KOPT-K1 (cell line): ENCODE data around the gene TDP2.
"Not testable (repeated sequence)": the region's sequence is repeated elsewhere in the genome, so short reads cannot be mapped to it uniquely, and the experiment has no call there.

Experiments
- H3K27ac ChIP-seq: fragments of 200-600 bp; sonication (generic); 2 replicates; pipeline ENCODE4 v1.5.1; 2016; ENCODE audit warnings: antibody characterized with exemption, mild to moderate bottlenecking, low read depth, low read length; ENCODE audit not compliant: poor library complexity, severe bottlenecking
- H3K36me3 ChIP-seq: fragments of 200-600 bp; sonication (generic); 2 replicates; pipeline ENCODE4 v1.5.1; 2017; ENCODE audit warnings: antibody characterized with exemption, mild to moderate bottlenecking, low read length, moderate library complexity; ENCODE audit not compliant: insufficient read depth
- H3K9me3 ChIP-seq: fragments of 200-600 bp; sonication (generic); 2 replicates; pipeline ENCODE4 v1.5.1; 2017; ENCODE audit warnings: antibody characterized with exemption, low read length, mild to moderate bottlenecking; ENCODE audit not compliant: insufficient read depth, poor library complexity, severe bottlenecking

The TDP2 gene

DNA sequence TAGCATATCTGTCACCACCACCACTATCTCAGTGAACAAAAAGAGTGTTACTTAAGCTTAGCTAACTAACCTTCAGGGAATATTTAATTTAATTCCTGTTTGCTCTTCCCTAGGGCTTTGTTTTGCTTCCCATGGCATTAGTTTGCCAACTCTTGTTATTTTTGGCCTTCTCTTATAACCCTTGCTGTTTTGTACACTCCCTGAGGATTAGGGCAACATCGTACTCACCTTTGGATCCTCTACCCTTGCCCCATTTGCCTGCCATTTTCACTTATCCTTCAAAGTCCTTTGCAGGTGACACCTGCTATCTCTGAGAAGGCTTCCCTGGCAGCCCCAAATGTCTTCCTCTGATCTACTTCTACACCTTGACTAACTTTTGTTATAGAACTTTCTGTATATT lies 23.9 kb upstream of the TDP2 start:
- H3K36me3 ChIP-seq, result no peaks in the 10 kb centered on the region
- H3K27ac ChIP-seq, result no peak overlapping the region
- H3K9me3 ChIP-seq, result no peaks in the 10 kb centered on the region

DNA sequence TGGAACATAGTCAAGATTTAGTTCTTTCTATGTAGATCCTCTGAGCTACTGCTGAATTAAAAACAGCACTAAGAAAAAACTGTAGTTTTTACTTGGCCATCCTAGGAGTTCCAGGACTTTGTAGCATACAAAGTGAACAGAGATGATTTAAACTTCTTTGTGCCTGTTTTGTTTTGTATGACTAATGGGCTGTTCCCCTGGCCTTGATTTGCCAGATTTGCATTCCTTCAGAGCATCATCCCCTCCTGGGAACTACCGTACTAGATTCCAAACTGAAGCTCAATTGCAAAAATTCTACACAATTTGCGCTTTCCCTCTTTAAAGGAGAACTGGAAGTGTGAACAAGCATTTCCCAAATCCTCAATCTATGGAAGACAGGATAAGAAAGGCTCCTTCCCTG lies 23.3 kb upstream of the TDP2 start:
- Histone ChIP-seq H3K27ac (no peak overlapping the region), H3K9me3 (no peaks in the 10 kb centered on the region), H3K36me3 (no peaks in the 10 kb centered on the region)

DNA sequence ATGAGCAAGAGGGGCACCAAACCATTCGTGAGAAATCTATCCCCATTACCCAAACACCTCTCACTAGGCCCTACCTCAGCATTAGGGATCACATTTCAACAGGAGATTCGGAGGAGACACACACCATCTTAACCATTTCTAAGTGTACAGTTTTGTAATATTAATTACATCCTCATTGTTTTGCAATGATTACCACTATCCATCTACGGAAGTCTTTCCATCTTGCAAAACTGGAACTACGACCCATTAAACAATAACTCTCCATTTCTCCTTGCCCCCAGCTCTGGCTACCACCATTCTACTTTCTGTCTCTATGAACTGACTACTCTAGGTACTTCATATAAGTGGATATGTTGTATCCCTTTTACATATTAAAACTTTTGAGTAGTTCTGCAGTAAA lies 20.2 kb upstream of the TDP2 start:
- H3K9me3 ChIP-seq, result no peaks in the 10 kb centered on the region
- H3K36me3 ChIP-seq, result no peaks in the 10 kb centered on the region
- no peak overlapping the region for H3K27ac ChIP-seq

DNA sequence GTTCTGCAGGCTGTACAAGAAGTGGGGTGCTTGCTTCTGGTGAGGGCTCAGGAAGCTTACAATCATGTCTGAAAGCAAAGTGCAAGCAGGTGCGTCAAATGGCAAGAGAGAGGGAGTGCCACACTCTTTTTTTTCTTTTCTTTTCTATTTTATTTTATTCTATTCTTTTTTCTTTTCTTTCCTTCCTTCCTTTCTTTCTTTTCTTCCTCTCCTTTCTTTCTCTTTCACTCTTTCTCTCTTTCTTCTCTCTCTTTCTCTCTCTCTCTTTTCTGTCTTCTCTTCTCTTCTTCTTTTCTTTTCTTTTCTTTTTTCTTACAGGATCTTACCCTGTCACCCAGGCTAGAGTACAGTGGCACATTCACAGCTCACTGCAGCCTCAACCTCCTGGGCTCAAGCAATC lies 19.7 kb upstream of the TDP2 start:
- Histone ChIP-seq H3K9me3 (no peaks in the 10 kb centered on the region), H3K27ac (no peak overlapping the region), H3K36me3 (no peaks in the 10 kb centered on the region)

DNA sequence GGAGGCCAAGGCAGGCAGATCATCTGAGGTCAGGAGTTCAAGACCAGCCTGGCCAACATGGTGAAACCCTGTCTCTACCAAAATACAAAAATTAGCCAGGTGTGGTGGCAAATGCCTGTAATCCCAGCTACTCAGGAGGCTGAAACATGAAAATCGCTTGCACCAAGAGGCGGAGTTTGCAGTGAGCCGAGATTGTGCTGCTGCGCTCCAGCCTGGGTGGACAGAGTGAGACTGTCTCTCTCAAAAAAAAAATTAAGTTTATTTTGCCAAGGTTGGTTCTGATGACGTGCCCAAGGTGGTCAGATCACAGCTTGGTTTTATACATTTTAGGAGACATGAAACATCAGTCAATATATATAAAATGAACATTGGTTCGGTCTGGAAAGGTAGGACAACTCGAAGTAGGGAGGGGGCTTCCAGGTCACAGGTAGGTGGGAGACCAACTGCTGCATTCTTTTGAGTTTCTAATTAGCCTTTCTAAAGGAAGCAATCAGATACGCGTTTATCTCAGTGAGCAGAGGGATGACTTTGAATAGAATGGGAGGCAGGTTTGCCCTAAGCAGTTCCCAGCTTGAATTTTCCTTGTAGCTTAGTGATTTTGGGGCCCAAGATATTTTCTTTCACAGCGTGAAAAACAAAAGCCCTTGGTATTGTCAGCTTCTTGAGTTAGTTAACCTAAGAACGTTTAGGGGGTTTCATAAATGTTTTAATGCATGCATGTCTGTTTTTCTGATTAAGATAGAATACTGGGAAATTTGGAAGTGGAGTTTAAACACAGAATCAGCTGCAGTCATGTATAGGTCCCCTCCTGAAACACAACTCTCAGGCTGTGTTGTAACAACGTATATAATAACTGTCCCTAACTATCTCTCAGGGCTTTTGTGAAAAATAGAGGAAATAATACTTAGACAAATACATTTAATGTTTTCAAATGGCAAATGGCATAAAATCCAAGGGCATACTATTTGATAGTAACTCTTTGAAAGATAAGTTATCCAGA lies 16.9 kb upstream of the TDP2 start:
- Histone ChIP-seq H3K9me3 (no peaks in the 10 kb centered on the region), H3K27ac (no peak overlapping the region)

DNA sequence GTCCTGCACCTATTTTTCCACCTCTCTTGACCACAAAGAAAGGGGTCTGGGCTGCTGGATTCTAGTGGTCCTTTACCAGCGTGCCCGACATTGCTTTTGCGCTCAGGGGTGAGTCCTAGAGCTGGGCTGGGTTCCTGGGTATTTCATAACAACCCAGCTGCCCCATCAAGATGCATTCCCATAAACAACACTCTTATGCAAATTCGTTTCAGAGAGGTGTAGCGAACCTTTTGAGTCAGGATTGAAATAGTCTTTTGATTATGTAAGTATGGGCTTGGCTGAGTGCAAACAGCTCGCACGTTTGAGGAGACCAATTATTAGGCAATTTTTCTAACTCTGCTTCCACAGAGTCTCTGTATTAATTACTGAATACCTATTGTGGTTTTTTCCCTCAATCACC lies 13.9 kb upstream of the TDP2 start:
- Histone ChIP-seq H3K27ac (no peak overlapping the region), H3K36me3 (no peaks in the 10 kb centered on the region), H3K9me3 (no peaks in the 10 kb centered on the region)

More for the DNA sequence above, 16.9 kb upstream of the TDP2 start:
- no peaks in the 10 kb centered on the region for H3K36me3 ChIP-seq

DNA sequence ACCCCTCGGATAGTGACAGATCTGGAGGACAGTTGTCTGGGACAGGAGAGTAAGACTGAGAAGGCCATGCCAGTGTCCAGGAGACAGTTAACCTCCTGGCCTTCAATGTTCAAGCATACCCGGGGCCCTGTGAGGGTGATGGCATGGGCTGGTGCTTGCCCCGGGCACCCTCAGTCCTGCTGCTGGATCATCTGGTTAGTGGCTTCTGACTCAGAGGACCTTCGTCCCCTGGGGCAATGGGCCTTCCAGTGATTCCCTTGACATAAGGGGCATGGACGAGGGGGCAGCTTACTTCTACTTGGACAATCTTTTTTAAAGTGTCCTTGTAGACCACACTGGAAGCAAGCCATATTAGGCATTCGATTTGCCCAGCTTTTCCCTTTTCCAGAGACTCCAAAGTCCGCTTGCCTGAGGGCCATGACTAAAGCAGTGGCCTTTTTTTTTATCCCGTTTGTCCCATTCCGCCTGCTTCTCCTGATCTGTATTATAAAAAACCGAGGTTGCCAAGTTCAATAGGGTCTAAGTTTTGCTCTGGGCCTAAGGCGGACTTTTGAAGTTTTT lies 12.2 kb upstream of the TDP2 start:
- H3K36me3 ChIP-seq, H3K9me3 ChIP-seq, H3K27ac ChIP-seq: not testable (repeated sequence)

DNA sequence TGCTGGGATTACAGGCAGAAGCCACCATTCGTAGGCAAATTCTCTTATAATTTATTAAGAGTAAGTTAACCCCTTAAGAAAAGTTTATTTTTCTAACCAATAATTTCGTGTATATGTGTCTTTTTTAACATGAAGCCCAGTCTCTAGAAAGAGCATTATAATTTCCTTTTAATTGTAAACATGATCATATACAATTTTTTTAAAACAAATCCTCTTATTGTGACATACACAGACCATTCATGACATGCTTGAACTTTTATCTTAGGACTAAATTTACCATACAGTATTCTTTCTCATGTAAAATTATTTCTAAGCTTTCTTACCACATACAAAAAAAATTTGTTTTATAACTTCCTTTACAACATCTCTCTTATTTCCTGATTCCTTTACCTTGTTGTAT lies 6.9 kb upstream of the TDP2 start:
- H3K9me3 ChIP-seq, result peaks cover 44% of the 10 kb centered on the region
- no peak overlapping the region for H3K27ac ChIP-seq
- no peaks in the 10 kb centered on the region for H3K36me3 ChIP-seq

DNA sequence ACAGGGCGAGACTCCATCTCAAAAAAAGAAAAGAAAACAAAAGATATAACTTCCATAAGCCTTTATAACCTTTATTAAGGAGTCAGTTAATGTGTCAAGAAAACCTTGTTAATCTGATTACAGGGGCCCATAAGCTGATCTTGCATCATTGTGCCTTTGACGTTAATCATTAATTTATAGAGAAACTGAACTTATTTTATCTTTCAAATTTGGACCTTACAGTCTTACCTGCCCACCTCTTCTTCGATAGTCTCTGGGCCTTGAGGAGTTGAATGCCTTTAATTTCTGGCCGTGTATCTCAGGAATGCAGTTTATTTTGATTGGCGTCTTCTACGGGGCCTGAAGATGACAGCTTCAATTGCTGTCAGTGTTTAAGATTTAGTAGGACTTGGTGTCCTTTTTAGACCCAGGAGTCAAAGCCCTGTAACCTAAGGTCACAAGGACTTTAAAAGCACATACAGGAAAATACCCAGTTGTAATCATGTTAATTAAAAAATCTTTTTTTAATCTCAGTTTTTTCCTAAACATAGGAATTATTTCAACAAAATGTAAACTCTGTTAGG lies 6.0 kb upstream of the TDP2 start:
- Histone ChIP-seq H3K27ac (no peak overlapping the region), H3K9me3 (peaks cover 44% of the 10 kb centered on the region), H3K36me3 (no peaks in the 10 kb centered on the region)

DNA sequence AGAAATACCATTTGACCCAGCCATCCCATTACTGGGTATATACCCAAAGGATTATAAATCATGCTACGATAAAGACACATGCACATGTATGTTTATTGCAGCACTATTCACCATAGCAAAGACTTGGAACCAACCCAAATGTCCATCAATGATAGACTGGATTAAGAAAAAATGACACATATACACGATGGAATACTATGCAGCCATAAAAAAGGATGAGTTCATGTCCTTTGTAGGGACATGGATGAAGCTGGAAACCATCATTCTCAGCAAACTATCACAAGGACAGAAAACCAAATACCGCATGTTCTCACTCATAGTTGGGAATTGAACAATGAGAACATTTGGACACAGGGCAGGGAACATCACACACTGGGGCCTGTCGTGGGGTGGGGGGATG lies 4.4 kb upstream of the TDP2 start:
- not testable (repeated sequence) for H3K36me3 ChIP-seq, H3K27ac ChIP-seq
- peaks cover 44% of the 10 kb centered on the region for H3K9me3 ChIP-seq

DNA sequence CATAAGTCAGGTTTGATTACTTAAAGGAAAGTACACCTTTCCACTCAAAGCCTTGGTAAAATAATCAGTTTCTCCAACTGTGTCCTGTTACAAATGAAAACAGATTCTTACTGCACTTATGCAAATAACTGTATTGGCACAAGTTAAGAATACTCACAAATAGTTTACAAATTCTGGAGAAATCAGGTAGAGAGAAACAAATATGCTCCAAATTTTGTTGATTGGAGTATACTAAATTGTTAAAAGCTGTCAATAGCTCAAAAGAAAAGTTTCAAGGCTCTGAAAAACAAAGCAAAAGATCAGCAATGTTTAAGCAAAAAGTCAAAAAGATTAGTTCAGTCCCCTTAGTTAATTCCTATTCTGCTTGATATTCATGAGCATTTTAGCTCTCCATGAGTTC lies 3.8 kb upstream of the TDP2 start:
- not testable (repeated sequence) for H3K27ac ChIP-seq, H3K36me3 ChIP-seq
- H3K9me3 ChIP-seq, result peaks cover 44% of the 10 kb centered on the region

DNA sequence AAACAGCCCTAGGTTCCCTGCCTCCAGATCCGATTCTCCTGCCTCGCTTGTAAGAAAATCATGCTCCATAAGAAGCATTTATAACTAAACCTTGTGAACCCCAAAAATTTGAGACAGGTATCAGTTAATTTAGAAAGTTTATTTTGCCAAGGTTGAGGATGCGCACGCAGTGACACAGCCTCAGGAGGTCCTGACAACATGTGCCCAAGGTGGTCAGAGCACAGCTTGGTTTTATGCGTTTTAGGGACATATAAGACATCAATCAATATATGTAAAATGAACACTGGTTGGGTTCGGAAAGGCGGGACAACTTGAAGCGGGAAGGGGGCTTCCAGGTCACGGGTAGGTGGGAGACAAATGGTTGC lies 2.3 kb upstream of the TDP2 start:
- Histone ChIP-seq H3K9me3 (peaks cover 38% of the 10 kb centered on the region), H3K27ac (no peak overlapping the region), H3K36me3 (peaks cover 12% of the 10 kb centered on the region)

DNA sequence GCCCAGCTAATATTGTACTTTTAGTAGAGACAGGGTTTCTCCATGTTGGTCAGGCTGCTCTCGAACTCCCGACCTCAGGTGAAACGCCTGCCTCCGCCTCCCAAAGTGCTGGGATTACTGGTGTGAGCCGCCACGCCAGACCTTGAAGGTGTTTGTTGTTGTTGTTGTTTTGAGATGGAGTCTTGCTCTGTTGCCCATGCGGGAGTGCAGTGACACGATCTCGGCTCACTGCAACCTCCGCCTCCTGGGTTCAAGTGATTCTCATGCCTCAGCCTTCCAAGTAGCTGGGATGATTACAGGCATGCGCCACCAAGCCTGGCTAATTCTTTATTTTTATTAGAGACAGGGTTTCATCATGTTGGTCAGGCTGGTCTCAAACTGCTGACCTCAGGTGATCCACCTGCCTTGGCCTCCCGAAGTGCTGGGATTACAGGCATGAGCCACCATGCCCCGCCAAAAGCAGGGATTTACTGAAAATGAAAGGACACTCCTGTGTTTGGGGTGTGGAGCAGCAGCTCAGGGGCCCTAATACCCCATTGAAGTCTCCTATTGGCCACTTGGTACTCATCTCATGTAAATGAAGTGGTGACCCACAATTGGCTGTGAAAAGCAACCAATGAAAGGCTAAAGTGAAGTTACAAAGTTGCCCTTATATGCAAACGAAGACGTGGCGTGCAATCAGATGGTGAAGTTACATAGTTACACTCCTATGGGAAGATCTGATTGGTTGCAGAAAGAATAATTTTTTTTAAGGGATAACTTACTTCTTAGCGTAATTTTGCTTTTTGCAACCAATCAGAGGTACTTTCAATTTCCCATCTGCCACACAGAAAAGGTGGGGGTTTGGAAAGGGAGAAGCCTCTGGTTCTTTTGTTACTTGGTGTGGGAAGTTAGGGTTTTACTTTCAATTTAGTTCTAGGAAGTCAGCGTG lies 1.6 kb upstream of the TDP2 start:
- peaks cover 18% of the 10 kb centered on the region for H3K36me3 ChIP-seq
- not testable (repeated sequence) for H3K27ac ChIP-seq

DNA sequence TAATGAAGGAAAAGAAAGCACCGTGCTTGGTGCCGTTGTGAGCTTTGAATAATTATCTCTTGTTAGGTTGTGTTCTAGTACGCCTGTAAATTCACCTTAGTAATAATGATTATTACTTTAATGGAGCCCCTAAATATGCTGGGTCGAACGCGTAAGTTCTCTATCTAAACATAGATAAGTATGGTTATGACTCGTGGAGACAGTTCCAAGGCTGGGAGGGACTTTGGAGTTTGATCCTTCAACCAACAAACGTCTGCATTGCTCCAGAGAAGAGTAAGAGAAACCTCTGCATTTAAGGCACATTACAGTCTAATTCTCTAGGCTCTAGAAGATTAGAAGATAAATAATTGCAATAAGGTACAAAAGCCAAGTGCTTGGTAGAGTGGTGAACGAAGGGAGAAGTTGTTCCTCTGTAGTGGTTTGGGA lies 692 bp upstream of the TDP2 start:
- peaks cover 28% of the 10 kb centered on the region for H3K36me3 ChIP-seq
- H3K9me3 ChIP-seq, result peaks cover 23% of the 10 kb centered on the region
- H3K27ac ChIP-seq, result peak overlapping the region; percentile 89

More for the DNA sequence above, 1.6 kb upstream of the TDP2 start:
- peaks cover 32% of the 10 kb centered on the region for H3K9me3 ChIP-seq
